ENCODE data around the gene PARN.
"Not testable (repeated sequence)": the region's sequence is repeated elsewhere in the genome, so short reads cannot be mapped to it uniquely, and the experiment has no call there.

Gene PARN

DNA sequence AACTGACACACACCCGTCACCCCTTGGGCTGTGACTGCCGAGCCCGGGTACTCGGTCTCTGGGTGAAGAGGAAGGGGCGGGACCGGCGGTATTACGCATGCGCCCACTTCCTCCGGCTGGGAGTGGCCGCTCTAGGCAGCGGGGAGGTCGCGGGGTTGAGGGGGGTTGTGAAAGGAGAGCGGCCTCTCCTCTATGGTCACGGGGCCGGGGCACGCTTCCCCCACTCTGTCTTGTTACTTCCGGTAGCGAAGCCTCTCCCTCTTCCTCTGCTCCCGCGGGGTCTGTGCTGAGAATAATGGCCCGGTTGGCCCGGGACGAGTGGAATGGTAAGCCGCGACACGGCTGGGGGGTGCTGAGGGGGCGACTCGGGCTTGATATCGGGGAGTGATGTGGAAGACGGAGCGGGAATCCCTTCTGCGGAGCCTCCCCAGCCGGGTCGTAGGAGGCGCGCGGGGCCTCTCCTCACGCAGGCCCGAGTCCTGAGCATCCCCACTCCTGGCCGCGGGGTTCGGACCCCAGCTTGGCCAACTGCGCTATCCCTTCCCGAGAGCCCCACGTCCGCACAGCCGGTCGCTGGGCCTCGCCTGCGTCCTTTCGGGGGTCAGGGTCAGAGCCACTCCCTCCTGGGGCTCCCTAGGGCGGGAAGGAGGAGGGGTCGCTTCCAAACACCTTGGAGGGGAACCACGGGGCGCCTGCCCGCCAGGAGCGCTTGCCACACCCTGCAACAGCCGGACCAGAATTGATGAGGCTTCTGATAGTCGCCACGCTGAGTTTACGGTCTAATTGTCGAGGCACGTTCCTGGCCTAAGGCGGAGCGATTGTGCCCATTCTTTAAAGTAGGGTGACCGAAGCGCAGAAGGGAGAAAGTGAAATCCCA, 2.9 kb upstream of the PARN start, which contains the start of gene BFAR:
Gene BFAR (plus strand): TSS at position 259 of the 877 bp plus-strand sequence. CDS start 11,396 bp downstream, outside the sequence.
- DNase-seq: peak; percentile 80

DNA sequence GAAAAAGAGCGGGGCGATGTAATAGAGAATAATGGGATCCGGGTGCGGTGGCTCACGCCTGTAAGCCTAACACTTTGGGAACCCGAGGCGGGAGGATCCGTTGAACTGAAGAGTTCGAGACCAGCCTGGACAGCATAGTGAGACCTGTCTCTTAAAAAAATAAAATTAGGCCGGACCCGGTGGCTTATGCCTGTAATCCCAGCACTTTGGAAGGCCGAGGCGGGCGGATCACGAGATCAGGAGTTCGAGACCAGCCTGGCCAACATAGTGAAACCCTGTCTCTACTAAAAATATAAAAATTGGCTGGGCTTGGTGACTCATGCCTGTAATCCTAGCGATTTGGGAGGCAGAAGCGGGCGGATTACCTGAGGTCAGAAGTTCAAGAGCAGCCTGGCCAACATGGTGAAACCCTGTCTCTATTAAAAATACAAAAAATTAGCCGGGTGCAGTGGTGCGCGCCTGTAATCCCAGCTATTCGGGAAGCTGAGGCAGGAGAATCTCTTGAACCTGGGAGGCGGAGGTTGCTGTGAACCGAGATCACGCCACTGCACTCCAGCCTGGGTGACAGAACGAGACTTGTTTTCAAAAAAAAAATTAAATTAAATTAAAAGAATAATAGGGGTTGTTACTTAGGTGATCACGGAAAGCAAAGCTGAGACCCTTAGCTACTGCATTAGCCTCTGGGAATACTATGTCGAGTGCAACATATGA, 715 bp upstream of the PARN start:
- DNase-seq: not testable (repeated sequence)

DNA sequence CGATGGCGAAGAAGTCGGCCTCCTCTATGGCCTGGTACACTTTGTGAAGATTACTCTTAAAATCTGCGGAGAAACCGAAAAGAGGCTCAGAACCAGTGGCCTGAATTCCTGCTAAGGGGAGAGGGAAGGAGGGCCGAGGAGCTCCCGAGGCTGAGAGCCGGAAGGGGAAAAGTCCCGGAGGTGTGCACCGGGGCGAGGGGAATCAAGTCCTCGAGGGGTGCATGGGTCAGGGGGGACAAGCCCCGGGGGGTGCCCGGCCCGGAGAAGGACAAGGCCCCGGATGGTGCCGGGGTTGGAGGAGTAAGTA, 495 bp downstream of the PARN start:
- DNase-seq: no peak

DNA sequence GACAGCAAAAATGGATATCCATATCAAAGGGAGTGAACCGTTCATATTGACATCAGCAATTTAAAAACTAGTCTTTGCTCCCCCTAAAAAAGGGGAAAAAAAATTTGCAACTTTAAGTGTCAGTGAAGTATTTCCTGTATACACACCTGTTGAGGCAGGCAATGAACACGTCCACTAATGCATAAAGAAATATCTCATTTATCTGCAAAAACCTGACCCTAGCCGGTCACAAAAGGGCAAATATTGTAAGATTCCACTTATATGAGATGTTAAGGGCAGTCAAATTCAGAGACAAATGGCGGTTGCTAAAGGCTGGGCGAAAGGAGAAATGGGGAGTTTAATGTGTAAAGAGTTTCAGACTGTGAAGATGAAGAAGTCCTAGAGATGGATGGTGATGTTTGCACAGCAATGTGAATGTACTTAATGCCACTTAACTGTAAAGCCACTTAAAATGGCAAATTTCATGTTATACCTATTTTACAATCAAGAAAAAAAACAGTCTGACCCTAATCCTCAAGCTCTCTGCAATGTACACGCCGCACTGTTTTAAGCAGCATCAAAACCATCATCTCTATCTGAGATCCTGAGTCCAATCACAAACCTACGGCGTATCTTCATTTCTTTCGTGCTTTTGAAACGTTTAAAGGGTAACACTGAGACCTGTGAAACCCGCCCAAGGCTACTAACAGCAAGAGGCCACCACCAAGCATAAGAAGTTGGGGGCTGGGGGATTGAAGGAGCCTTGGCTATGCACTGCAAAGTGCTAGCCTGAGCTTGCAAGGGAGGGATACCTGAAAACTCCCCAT, 1.1 kb downstream of the PARN start:
- no peak for DNase-seq

DNA sequence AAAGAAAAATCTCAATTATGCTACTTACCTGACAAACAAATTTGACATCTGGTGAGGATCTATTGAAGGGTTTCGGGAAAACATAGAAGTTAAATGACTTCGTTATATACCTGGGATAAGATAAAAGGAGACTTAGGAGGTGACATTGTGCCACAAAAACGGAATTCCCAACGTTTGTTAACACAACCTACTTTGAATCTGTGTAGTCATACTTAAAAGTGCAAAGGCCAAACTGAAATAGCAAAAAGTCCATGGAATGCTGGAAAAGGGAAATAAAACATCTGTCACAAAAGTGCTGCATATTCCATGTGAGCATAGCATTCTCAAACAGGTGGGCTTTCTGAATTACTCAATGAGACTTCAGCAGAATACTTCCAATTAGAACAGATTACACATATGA, 3.0 kb downstream of the PARN start:
- no peak for DNase-seq

DNA sequence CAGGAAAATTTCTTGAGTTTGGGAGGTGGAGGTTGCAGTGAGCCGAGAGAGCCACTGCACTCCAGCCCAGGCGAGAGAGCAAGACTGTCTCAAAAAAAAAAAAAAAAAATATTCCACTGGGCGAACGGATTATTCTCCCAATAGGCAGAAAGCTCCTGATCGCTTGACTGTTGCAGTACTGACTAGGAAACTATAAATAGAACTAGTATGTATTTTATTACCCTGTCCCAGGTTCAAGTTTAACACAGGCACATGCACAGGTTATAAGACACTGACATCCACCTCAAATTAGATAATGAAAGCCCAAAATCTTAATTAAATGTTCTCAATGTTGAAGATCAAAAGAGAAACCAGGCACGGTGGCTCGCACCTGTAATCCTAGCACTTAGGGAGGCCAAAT, 11.5 kb downstream of the PARN start:
- no peak for DNase-seq

DNA sequence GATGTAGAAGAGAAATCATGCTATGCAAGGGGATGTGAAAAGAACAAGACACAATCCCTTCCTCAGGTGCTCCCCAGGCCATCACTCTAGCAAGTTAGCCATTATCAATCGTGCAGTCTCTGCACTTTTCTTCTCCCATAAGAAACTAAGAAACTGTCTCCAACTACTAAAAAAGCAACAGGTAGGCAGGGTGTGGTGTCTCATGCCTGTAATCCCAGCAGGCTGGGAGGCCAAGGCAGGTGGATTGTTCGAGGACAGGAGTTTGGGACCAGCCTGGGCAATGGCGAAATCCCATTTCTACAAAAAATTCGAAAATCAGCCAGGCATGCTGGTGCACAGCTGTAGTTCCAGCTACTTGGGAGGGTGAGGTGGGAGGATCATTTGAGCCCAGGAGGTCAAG, 13.8 kb downstream of the PARN start:
- DNase-seq: no peak

DNA sequence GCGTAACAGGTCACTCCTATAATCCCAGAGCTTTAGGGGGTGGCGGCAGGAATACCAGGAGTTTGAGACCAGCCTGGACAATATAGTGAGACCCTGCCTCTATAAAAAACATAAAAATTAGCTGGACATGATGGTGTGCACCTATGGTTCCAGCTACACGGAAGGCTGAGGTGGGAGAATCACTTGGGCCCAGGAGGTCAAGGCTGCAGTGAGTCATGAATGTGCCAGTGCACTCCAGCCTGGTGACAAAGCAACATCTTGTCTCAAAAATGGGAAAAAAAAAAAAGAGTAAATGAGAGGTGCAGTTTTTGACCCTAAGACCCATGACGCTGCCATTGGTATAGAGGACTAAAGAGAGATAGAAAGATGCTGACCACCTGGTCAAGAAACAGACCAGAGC, 16.1 kb downstream of the PARN start:
- no peak for DNase-seq

DNA sequence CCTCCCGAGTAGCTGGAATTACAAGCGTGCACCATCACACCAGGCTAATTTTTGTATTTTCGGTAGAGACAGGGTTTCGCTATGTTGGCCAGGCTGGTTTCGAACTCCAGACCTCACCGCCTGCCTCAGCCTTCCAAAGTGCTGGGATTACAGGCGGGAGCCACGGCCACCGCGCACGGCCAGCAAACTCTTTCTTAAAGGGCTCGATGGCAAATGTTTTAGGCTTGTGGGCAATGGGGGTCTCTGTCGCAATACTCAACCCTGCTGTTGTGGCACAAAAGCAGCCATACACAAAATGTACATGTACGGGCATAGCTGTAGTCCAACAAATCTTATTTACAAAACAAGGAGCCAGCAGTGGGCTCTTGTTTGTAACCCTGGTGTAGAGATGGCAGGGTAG, 18.4 kb downstream of the PARN start:
- no peak for DNase-seq

DNA sequence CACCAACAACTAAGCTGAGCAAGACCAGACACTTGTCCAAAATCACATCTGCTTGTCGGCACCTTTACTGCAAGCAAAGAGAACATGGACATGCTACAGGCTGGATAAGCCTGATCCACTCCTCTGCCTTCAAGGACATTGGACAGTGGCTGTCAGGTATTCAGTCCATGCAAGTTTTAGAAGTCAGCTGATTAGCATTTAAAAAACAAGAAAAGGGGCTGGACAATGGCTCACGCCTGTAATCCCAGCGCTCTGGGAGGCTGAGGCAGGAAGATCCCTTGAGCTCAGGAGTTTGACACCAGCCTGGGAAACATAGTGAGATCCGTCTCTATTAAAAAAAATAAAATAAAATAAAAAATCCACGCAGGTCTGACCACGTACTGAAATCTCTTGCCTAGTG, 20.3 kb downstream of the PARN start:
- no peak for DNase-seq

DNA sequence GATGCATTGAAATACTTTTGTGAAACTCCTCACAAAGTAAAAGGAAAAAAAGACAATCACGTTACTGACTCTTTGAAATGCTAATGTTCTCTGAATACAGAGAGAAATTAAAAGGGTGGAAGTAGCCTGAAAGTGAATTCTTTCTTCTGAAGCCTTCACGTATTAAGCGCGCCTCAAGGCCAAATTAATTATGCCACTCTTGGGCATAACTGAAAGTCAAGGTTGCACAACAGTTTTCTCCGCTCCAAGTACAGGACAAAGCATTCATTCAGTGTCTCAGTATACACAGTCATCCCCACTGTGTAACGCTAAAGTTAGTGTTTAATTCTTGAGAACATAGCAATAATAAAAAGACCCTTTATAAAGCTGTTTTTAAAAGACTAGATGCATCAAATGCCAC, 21.5 kb downstream of the PARN start:
- no peak for DNase-seq

DNA sequence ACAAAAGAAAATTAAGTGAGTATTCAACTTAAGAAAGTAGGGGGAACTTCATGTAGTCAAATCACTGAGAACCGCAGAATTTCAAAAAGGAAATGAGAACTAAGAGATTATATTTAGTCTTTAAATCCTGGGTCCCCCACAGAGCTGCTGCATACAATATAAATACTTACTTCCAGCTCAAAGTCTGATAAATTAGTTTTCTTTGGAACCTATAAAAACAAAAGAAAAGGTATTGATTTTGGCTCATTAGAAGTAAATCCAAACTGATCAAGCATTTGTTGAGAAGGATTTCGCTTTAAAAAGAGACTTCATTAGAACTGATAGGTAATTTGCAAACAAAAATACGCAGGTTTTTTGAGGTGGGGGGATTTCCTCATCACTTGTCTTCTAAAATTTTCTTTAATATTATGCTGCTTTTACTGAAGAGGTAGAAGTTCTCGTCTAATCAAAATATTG, 21.9 kb downstream of the PARN start:
- no peak for DNase-seq

DNA sequence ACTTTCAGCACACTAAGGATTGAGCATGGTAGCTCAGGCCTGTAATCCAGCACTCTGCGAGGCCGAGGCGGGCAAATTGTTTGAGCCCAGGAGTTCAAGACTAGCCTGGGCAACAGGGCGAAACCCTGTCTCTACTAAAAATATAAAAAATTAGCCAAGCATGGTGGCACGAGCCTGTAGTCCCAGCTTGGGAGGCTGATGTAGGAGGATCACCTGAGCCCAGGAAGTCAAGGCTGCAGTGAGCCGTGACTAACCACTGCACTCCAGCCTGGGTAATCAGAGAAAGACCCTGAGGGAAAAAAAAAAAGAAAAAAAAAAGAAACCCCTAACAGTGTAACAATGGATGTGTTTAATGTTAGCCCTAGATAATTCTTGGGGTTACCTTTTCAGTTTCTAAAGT, 24.0 kb downstream of the PARN start:
- DNase-seq: no peak

DNA sequence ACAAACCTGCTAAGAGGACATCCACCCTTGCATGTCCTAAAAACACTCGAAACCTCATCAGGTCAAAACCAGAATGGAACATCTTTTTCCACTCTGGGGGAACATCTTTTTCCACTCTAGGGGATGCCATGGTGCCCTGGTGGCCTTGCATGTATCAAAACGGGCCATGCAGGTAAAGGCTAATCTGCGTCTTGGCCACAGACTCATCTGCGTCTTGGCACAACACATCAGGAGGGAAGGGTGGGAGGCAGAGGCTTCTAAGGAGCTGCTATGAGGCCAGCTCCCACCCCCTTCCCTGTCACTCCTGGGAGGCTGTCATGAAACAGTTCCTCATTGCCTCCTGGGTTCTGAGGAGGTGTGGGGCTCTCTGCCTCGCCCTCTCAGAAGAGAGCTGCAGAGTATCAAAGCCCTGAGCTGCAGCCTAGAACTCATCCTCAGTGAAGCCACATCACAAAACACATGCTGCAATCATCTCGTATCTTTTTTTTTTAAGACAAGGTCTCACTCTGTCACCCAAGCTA, 27.6 kb downstream of the PARN start:
- DNase-seq: no peak

DNA sequence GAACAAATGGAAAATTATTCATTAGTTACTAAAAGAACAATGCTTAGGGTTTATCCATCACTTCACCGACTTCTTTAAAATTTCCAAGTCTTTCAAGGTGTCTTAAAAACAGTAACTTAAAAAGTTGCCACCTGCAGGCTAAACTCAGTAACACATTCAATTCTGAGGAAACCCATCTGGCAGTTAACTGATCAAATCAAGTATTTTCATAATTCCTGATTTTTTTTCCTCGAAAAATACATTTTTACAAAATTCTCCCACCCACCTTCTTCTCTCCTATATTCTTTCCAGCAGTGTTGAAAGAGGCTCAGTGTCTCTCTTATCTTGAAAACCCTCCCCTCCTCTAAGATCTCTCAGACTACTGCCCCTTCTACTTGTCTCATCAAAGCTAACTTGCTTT, 29.9 kb downstream of the PARN start:
- DNase-seq: no peak

DNA sequence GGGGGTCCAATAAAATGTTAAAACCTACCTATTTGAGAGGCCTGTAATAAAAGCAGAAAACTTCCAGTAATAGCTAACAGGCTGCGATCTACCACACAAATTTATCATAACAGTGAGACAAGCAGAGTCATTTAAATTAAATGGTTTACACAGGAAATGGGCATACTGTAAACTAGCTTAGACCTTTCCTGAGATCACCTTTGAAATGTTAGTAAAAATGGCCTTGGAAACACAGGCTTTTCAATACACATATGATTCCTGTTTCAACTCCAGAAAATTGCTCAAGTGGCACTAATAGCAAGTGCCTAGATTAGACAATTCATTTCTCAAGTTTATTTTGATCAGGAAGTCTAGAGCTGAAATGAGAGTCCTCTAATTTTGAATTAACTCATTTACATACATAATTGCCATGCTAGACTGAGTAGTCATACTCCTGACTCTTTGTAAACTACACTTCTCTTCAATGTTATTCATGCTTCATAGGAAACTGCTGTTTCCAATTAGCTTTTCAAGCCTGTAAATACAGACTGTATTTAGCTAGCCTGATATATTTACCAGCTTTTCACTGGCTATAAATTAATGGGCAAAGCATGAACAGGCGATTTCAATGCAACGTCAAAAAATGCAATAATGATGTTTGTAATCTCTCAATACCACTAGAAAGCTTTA, 43.3 kb downstream of the PARN start:
- no peak for DNase-seq

DNA sequence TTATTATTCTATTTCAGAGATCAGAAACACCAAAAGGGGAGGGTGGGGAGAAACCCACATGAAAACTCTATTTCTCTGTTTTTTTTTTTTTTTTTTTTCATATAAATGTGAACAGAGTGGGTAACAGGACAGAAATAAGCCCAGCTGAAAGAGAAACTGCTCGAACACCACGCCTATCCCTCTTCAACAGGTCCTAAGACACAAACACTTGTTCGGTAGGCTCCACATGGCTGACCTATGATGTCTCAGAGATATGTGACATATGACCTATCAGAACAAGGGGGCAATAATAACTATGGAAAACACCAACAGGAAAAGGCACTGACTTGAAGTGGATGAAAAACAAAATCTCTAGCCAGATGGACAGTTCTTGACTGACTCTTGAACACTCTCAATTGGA, 44.8 kb downstream of the PARN start:
- no peak for DNase-seq

DNA sequence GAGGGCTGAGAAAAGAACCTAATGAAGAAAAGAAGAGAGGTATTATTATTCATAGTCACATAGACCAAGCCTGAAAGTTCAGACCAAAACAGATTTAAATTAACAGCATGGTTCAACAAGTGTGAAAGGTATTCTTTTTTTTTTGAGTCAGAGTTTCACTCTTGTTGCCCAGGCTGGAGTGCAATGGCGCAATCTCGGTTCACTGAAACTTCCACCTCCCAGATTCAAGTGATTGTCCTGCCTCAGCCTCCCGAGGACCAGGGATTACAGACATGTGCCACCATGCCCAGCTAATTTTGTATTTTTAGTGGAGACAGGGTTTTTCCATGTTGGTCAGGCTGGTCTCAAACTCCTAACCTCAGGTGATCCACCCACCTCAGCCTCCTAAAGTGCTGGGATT, 49.1 kb downstream of the PARN start:
- not testable (repeated sequence) for DNase-seq

DNA sequence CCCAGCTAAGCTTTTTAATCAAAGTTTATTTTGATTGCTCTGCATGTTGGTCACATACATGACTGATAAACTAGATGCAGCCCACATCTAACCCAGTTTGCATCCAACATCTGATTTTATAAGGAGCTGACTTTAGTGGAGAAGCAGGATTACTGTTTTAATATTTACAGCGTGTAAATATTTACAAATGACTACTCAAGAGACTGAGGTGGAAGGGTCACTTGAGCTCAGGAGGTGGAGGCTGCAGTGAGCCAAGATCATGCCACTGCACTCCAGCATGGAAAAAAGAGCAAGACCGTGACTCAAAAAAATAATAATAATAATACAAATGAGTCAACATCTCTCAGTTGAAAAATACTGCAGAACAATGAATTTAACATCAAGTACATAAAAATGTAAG, 50.8 kb downstream of the PARN start:
- no peak for DNase-seq

DNA sequence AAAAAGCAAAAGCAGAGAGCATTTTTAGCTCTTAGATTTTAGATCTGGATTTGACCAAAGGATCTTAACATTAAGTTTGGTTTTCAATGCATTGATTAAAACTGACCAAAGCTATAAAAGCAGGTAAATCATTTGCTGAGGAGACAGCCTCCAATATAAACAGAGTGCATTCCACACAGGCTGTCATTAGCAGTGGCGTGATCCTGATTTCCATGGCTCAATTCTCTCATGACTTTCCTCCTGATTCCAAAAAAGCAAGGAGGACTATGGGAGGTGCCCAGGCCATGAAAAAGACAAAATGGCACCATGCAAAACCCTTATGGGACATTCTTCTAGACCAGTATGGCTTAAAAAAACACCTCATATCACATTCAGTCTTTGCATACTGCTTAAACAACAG, 53.5 kb downstream of the PARN start:
- no peak for DNase-seq

DNA sequence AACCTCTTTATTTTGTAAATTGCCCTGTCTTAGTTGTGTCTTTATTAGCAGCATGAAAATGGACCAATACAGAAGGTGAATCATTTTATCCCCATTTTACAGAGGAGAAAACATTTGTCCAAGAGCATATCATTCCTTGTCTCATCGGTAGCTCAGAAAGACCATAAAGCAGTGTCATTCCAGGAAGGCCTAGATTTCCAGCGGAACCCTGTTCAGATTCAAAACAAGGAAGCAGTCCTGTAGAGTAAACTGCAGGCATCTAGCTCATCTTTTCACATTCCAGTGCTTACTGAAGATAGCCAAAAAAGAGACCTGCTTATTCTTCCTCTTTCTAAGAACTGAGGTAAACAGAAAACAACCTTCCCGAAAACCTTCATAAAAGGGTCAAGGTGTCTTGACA, 54.0 kb downstream of the PARN start:
- no peak for DNase-seq

DNA sequence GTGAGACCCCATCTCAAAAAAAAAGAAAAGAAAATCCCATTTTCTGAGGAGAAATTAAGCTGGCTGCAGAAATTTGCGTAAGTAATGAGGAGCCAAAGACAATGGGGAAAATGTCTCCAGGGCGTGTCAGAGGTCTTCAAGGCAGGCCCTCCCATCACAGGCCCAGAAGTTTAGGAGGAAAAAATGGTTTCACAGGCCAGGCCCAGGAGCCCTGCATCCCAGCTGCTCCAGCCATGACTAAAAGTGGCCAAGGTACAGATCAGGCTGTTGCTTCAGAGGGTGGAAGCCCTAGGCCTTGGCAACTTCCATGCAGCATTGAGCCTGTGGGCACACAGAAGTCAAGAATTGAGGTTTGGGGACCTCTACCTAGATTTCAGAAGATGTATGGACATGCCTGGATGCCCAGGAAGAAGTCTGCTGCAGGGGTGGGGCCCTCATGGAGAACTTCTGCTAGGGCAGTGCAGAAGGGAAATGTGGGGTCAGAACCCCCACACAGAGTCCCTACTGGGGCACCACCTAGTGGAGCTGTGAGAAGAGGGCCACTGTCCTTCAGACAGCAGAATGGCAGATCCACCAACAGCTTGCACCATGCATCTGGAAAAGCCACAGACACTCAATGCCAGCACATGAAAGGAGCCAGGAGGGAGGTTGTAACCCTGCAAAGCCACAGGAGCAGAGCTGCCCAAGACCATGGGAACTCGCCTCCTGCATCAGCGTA, 55.2 kb downstream of the PARN start:
- DNase-seq: not testable (repeated sequence)
